Stimulated activated CD4-positive, alpha-beta T cell treated with anti-CD3 and anti-CD28 coated beads, Interleukin-2, amount 100 ng/mL, for 48 hours (primary cell): ENCODE data around the gene GDF9.
"Not testable (repeated sequence)": the region's sequence is repeated elsewhere in the genome, so short reads cannot be mapped to it uniquely, and the experiment has no call there.

Experiments
- DNase-seq, 2 donors: peaks; one replicate each; pipeline ENCODE4 v3.0.0-alpha.2; 2020

GDF9 gene

DNA sequence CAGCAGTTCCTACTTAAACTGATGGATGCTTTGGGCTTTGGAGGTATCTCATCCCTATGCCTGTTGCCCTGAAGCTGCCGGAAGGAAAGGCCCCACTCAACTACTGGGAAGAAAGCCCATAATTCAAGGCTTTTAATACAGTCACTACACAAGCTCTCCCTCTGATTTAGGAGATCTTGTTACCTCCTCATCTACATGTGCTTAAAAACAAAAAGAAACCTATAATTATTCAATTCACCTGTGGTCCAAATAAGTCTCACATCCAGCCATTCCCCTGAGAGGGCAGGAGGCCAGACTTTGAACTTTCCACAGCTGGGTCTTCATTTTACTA lies 6.5 kb upstream of the GDF9 start:
- no peak for DNase-seq

GRCh38 chr5:132871459-132872284 lies 5.4 kb upstream of the GDF9 start:
- DNase-seq, result no peak

- DNase-seq, result no peak
These were observed 4.5 kb upstream of the GDF9 start for GRCh38 chr5:132870801-132871200.

DNA sequence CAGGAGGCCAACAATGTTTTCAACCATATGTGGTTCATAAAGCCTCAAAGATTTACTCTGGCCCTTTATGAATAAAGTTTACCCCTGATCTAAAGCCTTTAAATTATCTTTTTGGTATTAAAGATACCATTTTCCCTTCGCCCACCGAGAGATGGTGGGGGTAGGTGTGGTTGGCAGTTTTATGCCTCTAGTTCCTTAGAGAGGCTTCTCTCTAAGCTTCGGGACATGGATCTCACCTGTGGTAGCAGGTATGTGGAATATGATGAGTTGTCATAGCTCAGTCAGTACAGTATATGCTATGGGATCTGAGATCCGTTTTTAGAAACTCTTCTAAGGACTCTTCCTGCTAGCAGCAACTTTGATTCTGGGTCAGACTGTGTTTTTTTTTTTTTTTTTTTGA lies 2.5 kb upstream of the GDF9 start:
- no peak for DNase-seq

GRCh38 chr5:132867046-132867451 lies 780 bp upstream of the GDF9 start:
- no peak for DNase-seq

DNA sequence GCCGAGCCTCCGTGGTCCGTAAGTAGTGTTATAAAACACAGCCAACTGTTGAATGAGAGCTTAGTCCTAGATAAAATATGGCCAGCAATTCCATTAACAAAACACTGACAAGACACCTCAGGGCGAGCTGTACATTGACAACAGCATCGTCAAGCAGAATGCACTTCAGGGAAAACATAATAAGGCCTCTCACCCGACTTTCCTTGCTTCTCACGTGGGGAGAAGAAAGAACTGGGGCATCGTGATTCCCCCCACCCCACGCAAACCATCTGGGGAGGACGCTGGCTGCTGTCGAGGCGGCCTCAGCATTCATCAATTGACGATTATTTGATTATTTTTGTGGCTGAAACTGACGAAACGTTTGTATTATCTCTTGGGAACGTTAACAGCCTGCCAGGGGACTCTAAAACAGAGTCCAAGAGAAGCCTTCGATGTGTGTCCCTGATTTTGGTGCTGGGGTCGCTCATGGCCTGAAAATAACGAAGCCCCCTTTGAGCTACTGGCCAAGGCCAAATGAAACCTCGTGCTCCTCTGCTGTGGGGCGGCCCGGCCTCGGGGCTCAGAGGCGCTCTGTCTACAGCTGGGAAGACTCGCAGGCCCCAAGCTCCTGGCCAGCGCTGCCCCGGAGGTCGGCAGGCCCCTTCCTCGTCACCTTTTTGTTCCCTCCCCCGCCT lies 464 bp downstream of the GDF9 start:
- DNase-seq, result no peak

DNA sequence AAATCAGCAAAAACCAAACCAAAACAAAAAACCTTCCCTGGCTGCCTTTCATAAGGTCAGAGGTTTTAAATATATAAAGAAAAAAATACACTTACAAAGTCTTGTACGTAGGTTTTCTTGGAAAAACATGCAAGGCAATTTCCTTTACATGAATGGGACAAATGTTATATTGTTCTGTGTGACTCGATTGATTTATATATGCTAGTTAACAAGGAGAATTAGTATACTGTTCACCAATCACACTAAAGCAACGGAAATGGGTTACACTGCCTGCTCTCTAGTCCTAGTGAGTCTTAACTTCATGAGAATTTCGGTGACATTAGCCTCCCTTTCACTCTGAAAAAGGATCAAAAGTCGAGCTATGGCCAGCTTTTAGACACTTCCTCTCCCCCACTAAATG lies 5.5 kb downstream of the GDF9 start:
- DNase-seq, result no peak

DNA sequence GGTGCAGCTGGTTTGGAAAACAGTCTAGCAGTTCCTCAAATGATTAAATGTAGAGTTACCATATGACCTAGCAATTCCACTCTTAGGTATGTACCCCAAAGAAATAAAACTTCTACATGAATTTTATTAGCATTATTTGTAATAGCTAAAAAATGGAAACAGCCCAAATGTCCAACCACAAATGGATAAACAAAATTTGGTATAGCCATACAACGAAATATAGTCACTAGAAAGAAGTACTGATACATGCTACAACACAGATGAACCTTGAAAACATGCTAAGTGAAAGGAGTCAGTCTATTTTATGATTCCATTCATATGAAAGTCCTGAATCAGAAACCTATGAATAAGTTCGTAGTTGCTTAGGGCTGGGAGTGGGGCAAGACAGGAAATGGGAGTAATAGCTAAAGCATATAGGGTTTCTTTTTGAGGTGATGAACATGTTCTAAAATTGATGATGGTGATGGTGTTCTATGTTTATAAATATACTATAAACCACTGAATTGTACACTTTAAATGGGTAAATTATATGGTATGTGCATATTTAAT lies 6.3 kb downstream of the GDF9 start:
- no peak for DNase-seq

- DNase-seq, result no peak
These were observed 10.3 kb downstream of the GDF9 start for GRCh38 chr5:132856011-132856410.

DNA sequence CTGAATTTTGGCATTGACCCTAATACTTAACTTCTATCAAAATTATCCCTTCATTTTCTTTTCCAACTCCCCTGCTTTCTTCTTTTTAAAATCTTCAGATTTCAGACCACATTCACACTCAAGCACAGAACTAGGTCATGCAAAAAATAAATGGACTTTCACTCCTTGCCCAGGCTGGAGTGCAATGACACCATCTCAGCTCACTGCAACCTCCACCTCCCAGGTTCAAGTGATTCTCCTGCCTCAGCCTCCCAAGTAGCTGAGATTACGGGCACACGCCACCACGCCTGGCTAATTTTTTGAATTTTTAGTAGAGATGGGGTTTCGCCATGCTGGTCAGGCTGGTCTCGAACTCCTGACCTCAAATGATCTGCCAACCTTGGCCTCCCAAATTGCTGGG lies 11.3 kb downstream of the GDF9 start:
- DNase-seq, result not testable (repeated sequence)

DNA sequence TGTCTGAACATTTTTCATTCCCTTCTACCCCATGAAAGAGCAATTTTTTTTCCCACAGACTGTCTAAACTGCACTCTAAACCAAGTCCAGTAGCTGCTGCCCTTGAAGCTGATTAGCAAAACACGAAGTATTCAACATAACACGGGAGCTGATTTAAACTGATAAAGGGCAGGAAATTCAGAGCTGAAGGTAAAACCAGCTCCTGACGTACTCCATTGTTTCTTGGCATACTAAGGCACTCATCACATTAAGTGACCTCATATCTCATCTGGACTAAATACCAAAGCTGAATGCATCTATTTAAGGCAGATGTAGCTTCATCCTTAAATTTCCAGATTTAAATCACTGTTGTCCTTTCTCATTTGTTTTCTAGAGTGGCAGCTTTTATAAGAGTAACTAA lies 12.0 kb downstream of the GDF9 start:
- DNase-seq, result no peak

GRCh38 chr5:132853790-132854189 lies 12.5 kb downstream of the GDF9 start:
- DNase-seq, result no peak

GRCh38 chr5:132853323-132853722 lies 12.9 kb downstream of the GDF9 start:
- DNase-seq, result no peak

- no peak for DNase-seq
These were observed 16.2 kb downstream of the GDF9 start for GRCh38 chr5:132850066-132850465.

DNA sequence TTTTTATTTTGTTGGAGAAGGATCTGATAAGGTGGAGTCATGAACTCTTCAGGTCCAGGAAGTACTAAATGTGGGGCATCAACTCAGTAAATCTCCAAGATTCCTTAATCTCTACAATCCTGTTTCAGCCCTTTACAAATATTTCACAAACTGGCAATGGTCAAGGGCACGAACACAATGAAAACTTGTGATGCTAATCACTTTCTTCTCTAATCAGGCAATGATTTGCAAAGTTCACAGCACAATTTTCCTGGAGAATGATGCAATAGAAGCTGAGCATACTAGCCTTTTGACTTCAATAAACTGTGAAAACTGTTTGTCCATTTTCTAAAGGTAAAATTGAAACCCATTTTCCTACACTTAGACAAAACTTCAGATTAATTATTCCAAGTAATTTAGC lies 16.9 kb downstream of the GDF9 start:
- DNase-seq, result no peak

DNA sequence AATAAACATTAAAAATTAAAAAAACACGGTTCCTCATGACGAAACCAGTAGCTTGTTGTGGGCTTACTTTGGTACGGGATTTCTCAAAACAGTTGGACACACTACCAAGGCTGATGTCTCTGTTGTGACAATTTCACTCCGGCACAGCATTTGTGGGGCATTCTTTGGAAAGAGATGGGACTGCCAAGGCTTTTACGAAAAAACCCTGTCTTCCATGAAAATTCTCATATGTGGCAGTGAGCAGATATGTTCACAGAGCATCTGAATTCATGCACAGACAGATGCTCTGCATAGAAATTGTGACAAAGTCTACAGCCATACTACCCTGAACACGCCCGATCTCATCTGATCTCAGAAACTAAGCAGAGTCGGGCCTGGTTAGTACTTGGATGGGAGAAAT lies 18.0 kb downstream of the GDF9 start:
- no peak for DNase-seq

DNA sequence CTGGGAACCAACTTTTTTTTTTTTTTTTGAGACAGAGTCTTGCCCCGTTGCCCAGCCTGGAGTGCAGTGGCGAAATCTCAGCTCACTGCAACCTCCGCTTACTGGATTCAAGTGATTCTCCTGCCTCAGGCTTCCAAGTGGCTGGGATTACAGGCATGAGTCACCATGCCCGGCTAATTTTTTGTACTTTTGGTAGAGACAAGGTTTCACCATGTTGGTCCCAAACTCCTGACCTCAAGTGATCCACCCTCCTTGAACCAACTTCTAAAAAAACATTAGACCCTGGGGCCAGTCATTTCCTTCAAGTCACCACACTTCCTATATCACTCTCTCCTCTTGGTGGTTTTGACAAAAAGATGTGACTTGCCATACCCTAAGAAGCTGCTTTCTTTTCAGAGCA lies 25.0 kb downstream of the GDF9 start:
- DNase-seq, result no peak

GRCh38 chr5:132840896-132841295 lies 25.4 kb downstream of the GDF9 start:
- DNase-seq, result no peak

DNA sequence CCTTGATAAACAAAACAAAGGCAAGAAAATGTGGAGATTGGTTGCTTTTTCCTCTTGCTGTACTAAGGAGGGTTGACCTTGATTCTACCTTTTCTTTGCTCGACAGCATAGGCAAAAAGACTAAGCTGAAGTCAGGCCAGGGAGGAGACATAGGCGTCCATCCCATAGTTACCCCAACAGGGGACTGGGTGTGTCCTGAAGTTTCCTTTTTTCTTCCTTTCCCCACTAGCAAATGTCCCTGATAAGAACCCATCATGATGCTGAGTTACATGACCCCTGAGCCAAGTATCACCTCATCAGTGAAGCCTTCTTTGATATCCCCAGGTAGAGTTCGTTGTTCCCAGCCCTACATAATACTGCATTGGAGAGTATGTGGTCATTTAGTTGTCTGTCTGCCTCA lies 26.0 kb downstream of the GDF9 start:
- no peak for DNase-seq

GRCh38 chr5:132839426-132840301 lies 26.6 kb downstream of the GDF9 start:
- no peak for DNase-seq

- DNase-seq, result no peak
These were observed 27.6 kb downstream of the GDF9 start for GRCh38 chr5:132838516-132839282.

- DNase-seq, result no peak
These were observed 28.4 kb downstream of the GDF9 start for GRCh38 chr5:132837868-132838267.

- no peak for DNase-seq
These were observed 29.4 kb downstream of the GDF9 start for GRCh38 chr5:132836852-132837251.
